LNCaP clone FGC (cell line): ENCODE data around the gene FOXM1.

ENCODE experiments used
- DNase-seq: peaks from one replicate; pipeline ENCODE4 v3.0.0-alpha.2; 2011; ENCODE audit warnings: low read depth
- H3K4me3 ChIP-seq: 2 replicates; pipeline ENCODE4 v1.5.1; 2011; ENCODE audit warnings: mild to moderate bottlenecking, low read depth, low read length, control low read depth
- TF ChIP-seq, protein P1 (sequence below): IDR thresholded peaks from 2 replicates; pipeline ENCODE4 v1.5.1; 2012; ENCODE audit warnings: mild to moderate bottlenecking; ENCODE audit not compliant: control insufficient read depth, insufficient read depth; ENCODE audit errors: extremely low read depth

FOXM1 gene

DNA sequence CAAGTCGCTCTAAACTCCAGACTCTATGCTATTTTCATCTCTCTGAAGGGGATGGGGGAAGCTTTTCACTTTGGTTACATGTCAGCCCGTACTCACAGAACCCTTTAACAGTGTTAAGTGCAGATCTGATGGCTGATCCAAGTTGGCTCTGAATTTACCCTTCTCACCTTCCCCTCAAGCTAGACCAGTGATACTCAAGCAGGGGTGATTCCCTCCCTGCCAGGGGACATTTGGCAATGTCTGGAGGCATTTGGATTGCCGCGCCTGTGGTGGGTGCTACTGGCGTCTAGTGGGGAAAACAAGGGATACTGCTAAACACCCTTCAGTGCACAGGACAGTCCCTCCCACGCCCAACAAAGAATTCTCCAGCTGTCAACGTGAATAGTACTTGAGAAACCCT lies 14.1 kb downstream of the FOXM1 start:
- no peak for DNase-seq
- TF ChIP-seq, protein P1, sequence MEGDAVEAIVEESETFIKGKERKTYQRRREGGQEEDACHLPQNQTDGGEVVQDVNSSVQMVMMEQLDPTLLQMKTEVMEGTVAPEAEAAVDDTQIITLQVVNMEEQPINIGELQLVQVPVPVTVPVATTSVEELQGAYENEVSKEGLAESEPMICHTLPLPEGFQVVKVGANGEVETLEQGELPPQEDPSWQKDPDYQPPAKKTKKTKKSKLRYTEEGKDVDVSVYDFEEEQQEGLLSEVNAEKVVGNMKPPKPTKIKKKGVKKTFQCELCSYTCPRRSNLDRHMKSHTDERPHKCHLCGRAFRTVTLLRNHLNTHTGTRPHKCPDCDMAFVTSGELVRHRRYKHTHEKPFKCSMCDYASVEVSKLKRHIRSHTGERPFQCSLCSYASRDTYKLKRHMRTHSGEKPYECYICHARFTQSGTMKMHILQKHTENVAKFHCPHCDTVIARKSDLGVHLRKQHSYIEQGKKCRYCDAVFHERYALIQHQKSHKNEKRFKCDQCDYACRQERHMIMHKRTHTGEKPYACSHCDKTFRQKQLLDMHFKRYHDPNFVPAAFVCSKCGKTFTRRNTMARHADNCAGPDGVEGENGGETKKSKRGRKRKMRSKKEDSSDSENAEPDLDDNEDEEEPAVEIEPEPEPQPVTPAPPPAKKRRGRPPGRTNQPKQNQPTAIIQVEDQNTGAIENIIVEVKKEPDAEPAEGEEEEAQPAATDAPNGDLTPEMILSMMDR, result no peak

DNA sequence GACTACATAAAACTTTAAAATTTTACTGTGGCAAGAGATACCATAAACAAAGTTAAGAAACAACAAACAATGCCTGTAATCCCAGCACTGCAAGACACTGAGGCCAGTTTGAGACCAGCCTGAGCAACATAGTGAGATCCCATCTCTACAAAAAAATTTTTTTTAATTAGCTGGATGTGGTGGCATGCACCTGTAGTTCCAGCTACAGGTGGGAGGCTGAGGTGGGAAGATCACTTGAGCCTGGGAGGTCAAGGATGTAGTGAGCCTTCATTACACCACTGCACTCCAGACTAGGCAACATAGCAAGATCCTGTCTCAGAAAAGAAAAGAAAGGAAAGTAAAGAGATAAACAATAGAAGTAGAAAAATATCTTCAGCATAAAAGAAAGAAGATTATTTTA lies 16.8 kb downstream of the FOXM1 start:
- TF ChIP-seq, protein P1, result no peak
- H3K4me3 ChIP-seq, result no peak overlapping the region
- no peak for DNase-seq

More for the DNA sequence above, 14.1 kb downstream of the FOXM1 start:
- no peak overlapping the region for H3K4me3 ChIP-seq

- no peak overlapping the region for H3K4me3 ChIP-seq
- TF ChIP-seq, protein P1, result no peak
- no peak for DNase-seq
These were observed 18.0 kb downstream of the FOXM1 start for GRCh38 chr12:2858944-2859421.

- no peak for DNase-seq
- no peak overlapping the region for H3K4me3 ChIP-seq
- TF ChIP-seq, protein P1, result no peak
These were observed 18.6 kb downstream of the FOXM1 start for GRCh38 chr12:2858334-2858733.

GRCh38 chr12:2857576-2857975 lies 19.4 kb downstream of the FOXM1 start:
- no peak for DNase-seq
- no peak overlapping the region for H3K4me3 ChIP-seq
- TF ChIP-seq, protein P1, result no peak

- no peak within 1 kb of the TSS for H3K4me3 ChIP-seq
- TF ChIP-seq, protein P1, result no peak
- DNase-seq, result no peak
These were observed 19.9 kb downstream of the FOXM1 start, which contains the start of gene TEX52 for GRCh38 chr12:2857021-2857431. TEX52 (minus strand) TSS chr12:2857039; CDS start chr12:2857026, 13 bp downstream.

DNA sequence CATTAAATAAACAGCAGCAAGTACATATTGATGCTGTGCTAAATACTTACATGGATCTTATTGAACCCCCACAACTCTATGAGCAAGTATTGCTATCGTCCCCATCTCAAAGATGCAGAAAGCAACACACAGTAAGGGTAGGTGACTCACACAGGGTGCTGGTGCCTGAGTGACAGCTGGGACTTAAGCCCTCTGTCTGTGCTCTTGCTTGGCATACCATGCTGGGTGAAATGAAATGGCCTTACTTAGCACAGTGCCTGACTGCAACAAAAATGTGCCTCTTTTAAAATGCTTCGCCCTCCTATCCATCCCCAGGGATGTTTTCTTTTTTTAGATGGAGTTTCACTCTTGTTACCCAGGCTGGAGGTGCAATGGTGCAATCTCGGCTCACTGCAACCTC lies 20.9 kb downstream of the FOXM1 start:
- DNase-seq, result no peak
- TF ChIP-seq, protein P1, result no peak
- H3K4me3 ChIP-seq, result no peak overlapping the region
